SK-N-SH (cell line): ENCODE measurements around the gene KIF1A. TPM values are rescaled to one million over a fixed set of nuclear protein-coding genes. Genes with fewer than 3 reads are reported as not detected.

Experiments
- CTCF ChIA-PET: fragments of 300-600, 350-600 bp; formaldehyde crosslinking; extraction: SDS; loops from one replicate; lab custom pipeline; 2021; lab: Yijun Ruan, JAX
- POLR2A ChIA-PET: fragments of 350-600 bp; sonication (Branson Sonifier 250); formaldehyde crosslinking; extraction: SDS; loops from one replicate; lab custom pipeline; 2020; ENCODE audit warnings: antibody characterized with exemption, inconsistent platforms; lab: Yijun Ruan, JAX
- DNase-seq: peaks from one replicate; pipeline ENCODE4 v3.0.0; 2012
- H2AFZ ChIP-seq: fragments of 200-600 bp; sonication (generic); 2 replicates; pipeline ENCODE4 v1.8.1; 2016; ENCODE audit warnings: antibody characterized with exemption, mild to moderate bottlenecking, low read depth
- H3F3A ChIP-seq: fragments of 200-600 bp; sonication (generic); replicated peaks from 2 replicates; pipeline ENCODE3; 2016; ENCODE audit warnings: antibody characterized with exemption, mild to moderate bottlenecking; ENCODE audit not compliant: insufficient read depth
- H3K27ac ChIP-seq, 2 experiments: fragments of 200-500 bp in 1 of 2; fragments of 200-600 bp in 1 of 2; sonication (Bioruptor generic) in 1 of 2; sonication (generic), shearing (Covaris generic) in 1 of 2; 2 replicates each; pipeline versions ENCODE4 v1.5.1 to v1.6.1; 2014 to 2016; ENCODE audit warnings: low read depth in 2 of 2, inconsistent platforms in 1 of 2, low read length in 1 of 2, mild to moderate bottlenecking in 1 of 2, mixed read lengths in 1 of 2
- H3K27me3 ChIP-seq: fragments of 200-600 bp; sonication (generic), shearing (Covaris generic); 2 replicates; pipeline ENCODE4 v1.6.1; 2016; ENCODE audit warnings: mixed run types; ENCODE audit not compliant: insufficient read depth
- H3K36me3 ChIP-seq, 2 experiments: fragments of 200-500 bp in 1 of 2; fragments of 200-600 bp in 1 of 2; sonication (Bioruptor generic) in 1 of 2; sonication (generic) in 1 of 2; replicated peaks in 1 of 2; 2 replicates each; pipeline versions ENCODE3 to v1.5.1; 2014 to 2016; ENCODE audit warnings: low read length in 1 of 2, mild to moderate bottlenecking in 1 of 2; ENCODE audit not compliant: insufficient read depth in 2 of 2, control insufficient read depth in 1 of 2
- H3K4me1 ChIP-seq, 2 experiments: fragments of 200-500 bp in 1 of 2; fragments of 200-600 bp in 1 of 2; sonication (Bioruptor generic) in 1 of 2; sonication (generic), shearing (Covaris generic) in 1 of 2; 2 replicates each; pipeline versions ENCODE4 v1.5.1 to v1.6.1; 2014 to 2016; ENCODE audit warnings: low read depth in 1 of 2, low read length in 1 of 2, mixed run types in 1 of 2; ENCODE audit not compliant: insufficient read depth in 2 of 2, control insufficient read depth in 1 of 2
- H3K4me2 ChIP-seq: fragments of 200-600 bp; sonication (generic), shearing (Covaris generic); 2 replicates; pipeline ENCODE4 v1.6.1; 2017; ENCODE audit warnings: mixed run types
- H3K4me3 ChIP-seq, 2 experiments: fragments of 200-500 bp in 1 of 2; fragments of 200-600 bp in 1 of 2; sonication (Bioruptor generic) in 1 of 2; sonication (generic), shearing (Covaris generic) in 1 of 2; 2 replicates each; pipeline versions ENCODE4 v1.5.1 to v1.8.1; 2014 to 2016; ENCODE audit warnings: low read depth in 2 of 2, inconsistent platforms in 1 of 2, low read length in 1 of 2, mild to moderate bottlenecking in 1 of 2, mixed read lengths in 1 of 2, moderate library complexity in 1 of 2
- H3K79me2 ChIP-seq: fragments of 200-600 bp; sonication (generic); 2 replicates; pipeline ENCODE4 v1.8.1; 2017; ENCODE audit warnings: mild to moderate bottlenecking; ENCODE audit not compliant: insufficient read depth
- H3K9ac ChIP-seq: fragments of 200-600 bp; sonication (generic); 2 replicates; pipeline ENCODE4 v1.6.1; 2017; ENCODE audit warnings: mixed run types
- H3K9me2 ChIP-seq: fragments of 200-600 bp; sonication (generic); 2 replicates; pipeline ENCODE4 v1.6.1; 2017; ENCODE audit warnings: mixed run types
- H3K9me3 ChIP-seq: fragments of 200-600 bp; sonication (generic); 2 replicates; pipeline ENCODE4 v1.6.1; 2017; ENCODE audit warnings: mixed run types, mild to moderate bottlenecking, moderate library complexity
- H4K20me1 ChIP-seq: fragments of 200-600 bp; sonication (generic); 2 replicates; pipeline ENCODE4 v1.6.1; 2017; ENCODE audit warnings: mild to moderate bottlenecking, mixed run types; ENCODE audit not compliant: insufficient read depth
- CHD2 ChIP-seq: fragments of 150-350 bp; IDR thresholded peaks from 2 replicates; pipeline ENCODE4 v1.6.1; 2018; ENCODE audit warnings: low read length; ENCODE audit not compliant: partially characterized antibody
- ELF1 ChIP-seq: IDR thresholded peaks from 2 replicates; pipeline ENCODE4 v1.4.0; 2012
- EP300 ChIP-seq, 2 experiments: IDR thresholded peaks; 2 replicates each; pipeline versions ENCODE4 v1.4.0 to v1.6.1; 2012; ENCODE audit warnings: borderline replicate concordance in 1 of 2, low read depth in 1 of 2, low read length in 1 of 2
- EZH2phosphoT487 ChIP-seq: fragments of 200-600 bp; sonication (generic); IDR thresholded peaks from 2 replicates; pipeline ENCODE4 v1.6.1; 2017; ENCODE audit warnings: low read depth, mixed run types, mild to moderate bottlenecking, antibody characterized with exemption, moderate library complexity, borderline replicate concordance
- FOSL2 ChIP-seq: IDR thresholded peaks from 2 replicates; pipeline ENCODE4 v1.4.0; 2012; ENCODE audit warnings: low read depth, mild to moderate bottlenecking, moderate library complexity, borderline replicate concordance
- GABPA ChIP-seq: IDR thresholded peaks from 2 replicates; pipeline ENCODE4 v1.4.0; 2012; ENCODE audit warnings: low read depth, mild to moderate bottlenecking
- NRF1 ChIP-seq: IDR thresholded peaks from 2 replicates; pipeline ENCODE4 v1.6.1; 2012; ENCODE audit warnings: low read depth, mild to moderate bottlenecking, low read length
- POLR2AphosphoS5 ChIP-seq: IDR thresholded peaks from 2 replicates; pipeline ENCODE4 v1.6.1; 2012; ENCODE audit warnings: low read depth, low read length
- RCOR1 ChIP-seq: fragments of 150-350 bp; IDR thresholded peaks from 2 replicates; pipeline ENCODE4 v1.6.1; 2017; ENCODE audit warnings: antibody characterized with exemption, low read length
- RXRA ChIP-seq: IDR thresholded peaks from 2 replicates; pipeline ENCODE4 v1.4.0; 2012; ENCODE audit warnings: low read depth, mild to moderate bottlenecking, borderline replicate concordance
- SIN3A ChIP-seq: IDR thresholded peaks from 2 replicates; pipeline ENCODE4 v1.6.1; 2012; ENCODE audit warnings: low read depth, mild to moderate bottlenecking, low read length, moderate library complexity, borderline replicate concordance
- TCF12 ChIP-seq: IDR thresholded peaks from 2 replicates; pipeline ENCODE4 v1.4.0; 2012
- TEAD4 ChIP-seq: IDR thresholded peaks from 2 replicates; pipeline ENCODE4 v1.4.0; 2012; ENCODE audit warnings: mild to moderate bottlenecking, borderline replicate concordance; ENCODE audit not compliant: insufficient read depth
- YY1 ChIP-seq: IDR thresholded peaks from 2 replicates; pipeline ENCODE4 v1.4.0; 2012; ENCODE audit warnings: low read depth, mild to moderate bottlenecking
- WGBS: methylation state at CpG from one replicate; pipeline ENCODE4 v1.1.6; 2017; ENCODE audit warnings: low lambda C conversion rate; 5-methylcytosine and 5-hydroxymethylcytosine counted together
- polyA plus RNA-seq, 3 experiments: library from polyadenylated mRNA; depleted of rRNA; stranded (reverse); fragments of >200 nt; gene quantifications; 2 replicates each; pipeline ENCODE4 v1.2.3, GENCODE V29; 2012
- TF ChIP-seq, protein P1 (sequence below): fragments of 150-350 bp; IDR thresholded peaks from 2 replicates; pipeline ENCODE4 v1.6.1; 2016; ENCODE audit warnings: mild to moderate bottlenecking, low read depth, low read length

The KIF1A gene
- polyA plus RNA-seq, 1 of the 3 experiments (the other 2 are of a cell fraction): 0.21 TPM

DNA sequence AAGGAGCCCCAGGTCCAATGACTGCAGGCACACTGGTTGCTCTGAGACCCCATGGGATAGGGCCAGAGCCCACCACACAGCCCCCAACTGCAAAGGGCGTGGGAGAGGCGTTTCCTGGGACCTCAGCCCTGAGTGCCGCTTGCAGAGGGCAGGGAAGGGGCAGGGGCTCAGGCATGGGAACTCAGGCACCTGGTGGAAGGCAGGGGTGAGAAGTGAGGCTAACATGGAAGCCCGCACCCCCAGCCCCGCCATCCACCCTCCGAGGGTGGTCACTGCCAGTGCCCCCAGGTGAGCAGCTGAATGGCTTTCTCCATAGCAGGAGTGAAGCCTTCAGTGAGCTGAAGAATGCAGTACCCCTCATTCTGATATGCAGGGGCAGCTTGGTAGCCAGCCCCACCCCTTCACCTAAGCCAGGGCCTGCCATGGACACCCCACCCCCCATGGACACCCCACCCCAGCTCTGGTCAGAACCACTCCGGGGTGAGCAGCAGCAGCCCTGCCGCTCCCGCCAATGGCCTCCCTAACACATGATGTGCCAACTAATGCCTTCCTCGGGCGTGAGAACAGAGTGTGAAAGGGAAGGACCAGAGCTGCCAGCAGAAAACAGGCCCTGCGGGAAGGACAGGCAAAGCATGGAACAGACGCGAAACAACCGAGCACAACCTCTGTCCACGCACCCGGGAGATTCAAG, 6.6 kb downstream of the KIF1A start:
- H3K9me2 ChIP-seq: no peaks in the 10 kb centered on the region
- H3K4me2 ChIP-seq: no peak overlapping the region
- TF ChIP-seq RXRA (no peak), TEAD4 (no peak), TCF12 (no peak)
- no peak overlapping the region for H3K27ac ChIP-seq
- H3K79me2 ChIP-seq: no peaks in the 10 kb centered on the region
- ChIA-PET CTCF (interaction anchor here (2.5 kb wide), 1 partner anchor 27 kb away, joined by 11 read pairs; no protein-coding TSS in a partner anchor), POLR2A (no interaction called here)
- 0 out of 2 replicates have a peak, but pooled peaks cover 2% of the 10 kb centered on the region for H3K27me3 ChIP-seq
- H3K36me3 ChIP-seq: no peaks in the 10 kb centered on the region
- WGBS: 67% methylated on average over 17 of the region's 17 CpGs
- H3K9ac ChIP-seq: no peak overlapping the region
- H3K9me3 ChIP-seq: no peaks in the 10 kb centered on the region
- H3K4me1 ChIP-seq: peaks cover 0 to 11% of the 10 kb centered on the region in 2 experiments; a peak in 1 of 4 replicates
- no peaks in the 10 kb centered on the region for H4K20me1 ChIP-seq
- no peak overlapping the region for H3K4me3 ChIP-seq
- H2AFZ ChIP-seq: no peak overlapping the region
- H3F3A ChIP-seq: no peaks in the 10 kb centered on the region
- DNase-seq: no peak

DNA sequence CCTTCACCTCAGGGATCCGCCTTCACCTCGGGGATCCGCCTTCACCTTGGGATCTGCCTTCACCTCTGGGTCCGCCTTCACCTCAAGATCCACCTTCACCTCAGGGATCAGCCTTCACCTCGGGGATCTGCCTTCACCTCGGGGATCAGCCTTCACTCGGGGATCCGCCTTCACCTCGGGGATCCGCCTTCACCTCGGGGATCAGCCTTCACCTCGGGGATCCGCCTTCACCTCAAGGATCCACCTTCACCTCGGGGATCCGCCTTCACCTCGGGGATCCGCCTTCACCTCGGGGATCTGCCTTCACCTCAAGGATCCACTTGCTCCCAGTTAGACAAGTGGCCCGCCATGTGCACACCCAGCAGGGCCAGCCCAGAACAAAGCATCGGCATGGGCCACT, 7.3 kb downstream of the KIF1A start:
- POLR2A ChIA-PET: no interaction called here
- no peaks in the 10 kb centered on the region for H4K20me1 ChIP-seq
- H3K79me2 ChIP-seq: no peaks in the 10 kb centered on the region
- H3K4me1 ChIP-seq: peaks cover 0 to 4% of the 10 kb centered on the region in 2 experiments; a peak in 1 of 4 replicates
- TF ChIP-seq FOSL2 (no peak), RCOR1 (no peak), EP300 (IDR thresholded peaks at IDR 0.05; ENCODE audit: borderline replicate concordance in 1 of 2, low read depth in 1 of 2, low read length in 1 of 2) (no peak), ELF1 (no peak), NRF1 (no peak), YY1 (no peak), GABPA (no peak), POLR2AphosphoS5 (no peak), SIN3A (no peak), EZH2phosphoT487 (no peak), CHD2 (no peak)
- TF ChIP-seq, protein P1, sequence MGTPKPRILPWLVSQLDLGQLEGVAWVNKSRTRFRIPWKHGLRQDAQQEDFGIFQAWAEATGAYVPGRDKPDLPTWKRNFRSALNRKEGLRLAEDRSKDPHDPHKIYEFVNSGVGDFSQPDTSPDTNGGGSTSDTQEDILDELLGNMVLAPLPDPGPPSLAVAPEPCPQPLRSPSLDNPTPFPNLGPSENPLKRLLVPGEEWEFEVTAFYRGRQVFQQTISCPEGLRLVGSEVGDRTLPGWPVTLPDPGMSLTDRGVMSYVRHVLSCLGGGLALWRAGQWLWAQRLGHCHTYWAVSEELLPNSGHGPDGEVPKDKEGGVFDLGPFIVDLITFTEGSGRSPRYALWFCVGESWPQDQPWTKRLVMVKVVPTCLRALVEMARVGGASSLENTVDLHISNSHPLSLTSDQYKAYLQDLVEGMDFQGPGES: no peak
- H3K9me2 ChIP-seq: no peaks in the 10 kb centered on the region
- no peak overlapping the region for H2AFZ ChIP-seq
- H3K9me3 ChIP-seq: no peaks in the 10 kb centered on the region
- CTCF ChIA-PET: no interaction called here
- 64% methylated on average over 20 of the region's 20 CpGs for WGBS
- no peak overlapping the region for H3K4me2 ChIP-seq
- H3K9ac ChIP-seq: no peak overlapping the region
- H3K36me3 ChIP-seq: no peaks in the 10 kb centered on the region
- DNase-seq: no peak
- H3K27me3 ChIP-seq: no peaks in the 10 kb centered on the region
- H3K27ac ChIP-seq: no peak overlapping the region
- H3F3A ChIP-seq: no peaks in the 10 kb centered on the region
- H3K4me3 ChIP-seq: peak overlapping the region in 1 of 2 experiments; percentile 2; a peak in 1 of 4 replicates
